GM23338 (cell line): ENCODE measurements around the gene DNAH17. TPM values are rescaled to one million over a fixed set of nuclear protein-coding genes. Genes with fewer than 3 reads are reported as not detected.
A peak's percentile ranks its signal among the peaks of the same experiment; 100 is the strongest.

Experiments
- ATAC-seq: fragments of 200-7000 bp; cut with Tn5 transposase; 3 replicates; pipeline ENCODE4 v1.9.1; 2020
- DNase-seq: peaks from one replicate; pipeline ENCODE4 v3.0.0-alpha.2; 2015; ENCODE audit warnings: low spot score
- H2AFZ ChIP-seq: fragments of 200-600 bp; sonication (generic); 2 replicates; pipeline ENCODE4 v1.8.0; 2016; ENCODE audit warnings: antibody characterized with exemption, mild to moderate bottlenecking, moderate library complexity
- H3F3A ChIP-seq: fragments of 200-600 bp; sonication (generic); replicated peaks from 2 replicates; pipeline ENCODE4 v1.8.0; 2017; ENCODE audit warnings: antibody characterized with exemption, mixed run types, low read depth
- H3K27ac ChIP-seq: fragments of 200-600 bp; sonication (generic); 2 replicates; pipeline ENCODE4 v1.6.1; 2016; ENCODE audit warnings: low read depth
- H3K27me3 ChIP-seq: fragments of 200-600 bp; sonication (generic); 2 replicates; pipeline ENCODE4 v1.8.0; 2016; ENCODE audit warnings: mild to moderate bottlenecking, mixed run types, moderate library complexity; ENCODE audit not compliant: insufficient read depth
- H3K36me3 ChIP-seq: fragments of 200-600 bp; sonication (generic); 2 replicates; pipeline ENCODE4 v1.8.0; 2016; ENCODE audit warnings: mild to moderate bottlenecking; ENCODE audit not compliant: insufficient read depth
- H3K4me1 ChIP-seq: fragments of 200-600 bp; sonication (generic); 2 replicates; pipeline ENCODE4 v1.8.0; 2016; ENCODE audit warnings: mild to moderate bottlenecking, moderate library complexity; ENCODE audit not compliant: insufficient read depth
- H3K4me2 ChIP-seq: fragments of 200-600 bp; sonication (generic); 2 replicates; pipeline ENCODE4 v1.7.1; 2017; ENCODE audit warnings: mixed run types
- H3K4me3 ChIP-seq: fragments of 200-600 bp; sonication (generic); 2 replicates; pipeline ENCODE4 v1.6.1; 2016; ENCODE audit warnings: mixed run types
- H3K79me2 ChIP-seq: fragments of 200-600 bp; sonication (generic); replicated peaks from 2 replicates; pipeline ENCODE4 v1.8.0; 2017; ENCODE audit warnings: mild to moderate bottlenecking; ENCODE audit not compliant: insufficient read depth
- H3K9me2 ChIP-seq: fragments of 200-600 bp; sonication (generic); 2 replicates; pipeline ENCODE4 v1.8.0; 2017; ENCODE audit not compliant: insufficient read depth
- H4K20me1 ChIP-seq: fragments of 200-600 bp; sonication (generic); replicated peaks from 2 replicates; pipeline ENCODE4 v1.8.0; 2017; ENCODE audit warnings: mild to moderate bottlenecking; ENCODE audit not compliant: insufficient read depth
- H3K27ac Mint-ChIP-seq: 2 replicates; pipeline ENCODE4 v1.8.0; 2020; ENCODE audit warnings: inconsistent platforms, mild to moderate bottlenecking, moderate library complexity, mixed read lengths
- H3K27me3 Mint-ChIP-seq: 3 replicates; pipeline ENCODE4 v1.8.0; 2022; ENCODE audit warnings: low read depth, mild to moderate bottlenecking, moderate library complexity, mixed read lengths, inconsistent platforms; ENCODE audit not compliant: insufficient read depth, poor library complexity
- H3K36me3 Mint-ChIP-seq: 3 replicates; pipeline ENCODE4 v1.8.0; 2021; ENCODE audit warnings: low read depth, mild to moderate bottlenecking, inconsistent platforms, moderate library complexity, mixed read lengths
- H3K4me1 Mint-ChIP-seq: 3 replicates; pipeline ENCODE4 v1.8.0; 2020; ENCODE audit warnings: mild to moderate bottlenecking, inconsistent platforms, mixed read lengths
- H3K4me3 Mint-ChIP-seq: 3 replicates; pipeline ENCODE4 v1.8.0; 2021; ENCODE audit warnings: moderate library complexity, mild to moderate bottlenecking, inconsistent platforms, mixed read lengths
- H3K9me3 Mint-ChIP-seq: 3 replicates; pipeline ENCODE4 v1.8.0; 2020; ENCODE audit warnings: moderate library complexity, mild to moderate bottlenecking, inconsistent platforms, mixed read lengths
- CREB1 ChIP-seq: fragments of 250-450 bp; sonication (Bioruptor Pico); IDR thresholded peaks from 2 replicates; pipeline ENCODE4 v1.5.0; 2020; ENCODE audit warnings: low read depth, mild to moderate bottlenecking, moderate library complexity
- EZH2phosphoT487 ChIP-seq: fragments of 200-600 bp; sonication (generic); IDR thresholded peaks from one replicate; pipeline ENCODE4 v1.8.1; 2018; ENCODE audit warnings: antibody characterized with exemption; ENCODE audit not compliant: unreplicated experiment
- NANOG ChIP-seq: IDR thresholded peaks from 2 replicates; pipeline ENCODE4 v1.6.1; 2016; ENCODE audit warnings: antibody characterized with exemption, borderline replicate concordance
- POLR2AphosphoS5 ChIP-seq: IDR thresholded peaks from 2 replicates; pipeline ENCODE4 v1.6.1; 2016; ENCODE audit warnings: antibody characterized with exemption, low read depth
- STAT1 ChIP-seq: IDR thresholded peaks from one replicate; pipeline ENCODE4 v1.6.1; 2016; ENCODE audit warnings: antibody characterized with exemption; ENCODE audit not compliant: unreplicated experiment
- ZNF114 ChIP-seq: fragments of 250-450 bp; sonication (Bioruptor Pico); IDR thresholded peaks from 2 replicates; pipeline ENCODE4 v1.5.0; 2020; ENCODE audit warnings: mild to moderate bottlenecking, moderate library complexity
- ZNF331 ChIP-seq: fragments of 250-450 bp; sonication (Bioruptor Pico); IDR thresholded peaks from 2 replicates; pipeline ENCODE4 v1.5.0; 2020; ENCODE audit warnings: low read depth, mild to moderate bottlenecking, moderate library complexity
- polyA plus RNA-seq: library from polyadenylated mRNA; unstranded; fragments of >200 nt; fragmentation: Nextera tagmentation; extraction: Ambion mirVana; gene quantifications from 2 replicates; pipeline ENCODE4 v1.2.1, GENCODE V29; 2016
- total RNA-seq: library from RNA; depleted of rRNA; stranded (reverse); fragments of >200 nt; shearing (Covaris generic); gene quantifications from 2 replicates; pipeline ENCODE4 v1.2.3, GENCODE V29; 2014
- TF ChIP-seq, protein P1 (sequence below): fragments of 250-450 bp; sonication (Bioruptor Pico); IDR thresholded peaks from 2 replicates; pipeline ENCODE4 v1.5.0; 2020; ENCODE audit warnings: mild to moderate bottlenecking, moderate library complexity
- TF ChIP-seq, protein P2 (sequence below): IDR thresholded peaks from 2 replicates; pipeline ENCODE4 v1.6.1; 2016; ENCODE audit warnings: antibody characterized with exemption

The DNAH17 gene
- total and polyA plus RNA-seq, 2 experiments from 2014 or later = 0.59 to 2.0 TPM

DNA sequence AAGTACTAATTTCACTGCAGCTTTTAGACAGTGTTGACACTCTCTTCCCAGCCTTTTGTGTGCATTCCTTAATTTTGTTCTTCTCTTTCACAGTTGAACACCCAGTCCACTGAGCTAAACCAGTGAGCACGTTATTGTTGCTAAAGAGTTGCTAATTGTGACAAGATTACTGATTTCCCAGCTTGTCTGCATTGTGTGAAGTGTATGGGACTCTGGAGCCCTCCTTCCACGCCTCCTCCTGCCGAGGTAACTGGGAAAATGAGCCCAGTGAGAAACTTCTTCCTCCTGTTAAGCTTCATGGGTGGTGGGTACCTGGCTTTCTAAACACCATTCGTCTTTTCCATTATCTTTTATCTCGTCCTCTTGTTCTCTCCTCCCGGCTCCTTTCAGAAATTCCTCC, 29.8 kb upstream of the DNAH17 start:
- peak overlapping the region; percentile 59; the same call in 1 of the 2 replicates for H2AFZ ChIP-seq
- ATAC-seq = peak; percentile 31; the same call in 2 of the 3 replicates

DNA sequence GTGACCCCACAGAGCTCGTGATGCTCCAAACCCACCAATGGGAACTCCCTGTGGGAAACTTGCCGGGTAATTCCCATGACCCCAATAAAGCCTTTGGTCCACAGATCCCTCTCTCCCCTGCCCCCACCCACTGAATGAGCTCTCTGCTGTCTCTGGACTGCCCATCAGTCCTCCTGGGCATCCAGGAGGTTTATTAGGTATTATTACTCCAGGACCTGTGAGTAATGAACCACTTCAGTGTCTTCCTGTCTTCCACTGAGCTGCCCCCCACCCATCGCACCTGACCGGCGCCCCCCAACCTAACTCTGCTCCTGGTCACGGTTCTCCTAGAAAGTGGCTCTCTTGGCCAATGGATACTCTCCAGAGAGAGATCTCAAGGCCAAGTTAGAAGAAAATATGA, 28.7 kb upstream of the DNAH17 start:
- ATAC-seq = no peak
- Mint-ChIP-seq H3K27me3 (peaks cover 16% of the 10 kb centered on the region), H3K4me1 (peaks cover 6% of the 10 kb centered on the region), H3K9me3 (no peaks in the 10 kb centered on the region), H3K36me3 (no peaks in the 10 kb centered on the region), H3K4me3 (no peak overlapping the region), H3K27ac (no peak overlapping the region)
- no peaks in the 10 kb centered on the region for H3K27me3 ChIP-seq
- no peaks in the 10 kb centered on the region for H3K79me2 ChIP-seq
- H3F3A ChIP-seq = no peaks in the 10 kb centered on the region
- H2AFZ ChIP-seq = no peak overlapping the region
- H3K27ac ChIP-seq = no peak overlapping the region
- H3K9me2 ChIP-seq = no peaks in the 10 kb centered on the region
- no peaks in the 10 kb centered on the region for H3K4me1 ChIP-seq
- H3K4me3 ChIP-seq = no peak overlapping the region
- no peaks in the 10 kb centered on the region for H4K20me1 ChIP-seq
- no peaks in the 10 kb centered on the region for H3K36me3 ChIP-seq
- no peak for DNase-seq
- H3K4me2 ChIP-seq = no peak overlapping the region
- TF ChIP-seq EZH2phosphoT487 = no peak
- TF ChIP-seq STAT1 = no peak
- TF ChIP-seq POLR2AphosphoS5 = no peak
- TF ChIP-seq, protein P1, sequence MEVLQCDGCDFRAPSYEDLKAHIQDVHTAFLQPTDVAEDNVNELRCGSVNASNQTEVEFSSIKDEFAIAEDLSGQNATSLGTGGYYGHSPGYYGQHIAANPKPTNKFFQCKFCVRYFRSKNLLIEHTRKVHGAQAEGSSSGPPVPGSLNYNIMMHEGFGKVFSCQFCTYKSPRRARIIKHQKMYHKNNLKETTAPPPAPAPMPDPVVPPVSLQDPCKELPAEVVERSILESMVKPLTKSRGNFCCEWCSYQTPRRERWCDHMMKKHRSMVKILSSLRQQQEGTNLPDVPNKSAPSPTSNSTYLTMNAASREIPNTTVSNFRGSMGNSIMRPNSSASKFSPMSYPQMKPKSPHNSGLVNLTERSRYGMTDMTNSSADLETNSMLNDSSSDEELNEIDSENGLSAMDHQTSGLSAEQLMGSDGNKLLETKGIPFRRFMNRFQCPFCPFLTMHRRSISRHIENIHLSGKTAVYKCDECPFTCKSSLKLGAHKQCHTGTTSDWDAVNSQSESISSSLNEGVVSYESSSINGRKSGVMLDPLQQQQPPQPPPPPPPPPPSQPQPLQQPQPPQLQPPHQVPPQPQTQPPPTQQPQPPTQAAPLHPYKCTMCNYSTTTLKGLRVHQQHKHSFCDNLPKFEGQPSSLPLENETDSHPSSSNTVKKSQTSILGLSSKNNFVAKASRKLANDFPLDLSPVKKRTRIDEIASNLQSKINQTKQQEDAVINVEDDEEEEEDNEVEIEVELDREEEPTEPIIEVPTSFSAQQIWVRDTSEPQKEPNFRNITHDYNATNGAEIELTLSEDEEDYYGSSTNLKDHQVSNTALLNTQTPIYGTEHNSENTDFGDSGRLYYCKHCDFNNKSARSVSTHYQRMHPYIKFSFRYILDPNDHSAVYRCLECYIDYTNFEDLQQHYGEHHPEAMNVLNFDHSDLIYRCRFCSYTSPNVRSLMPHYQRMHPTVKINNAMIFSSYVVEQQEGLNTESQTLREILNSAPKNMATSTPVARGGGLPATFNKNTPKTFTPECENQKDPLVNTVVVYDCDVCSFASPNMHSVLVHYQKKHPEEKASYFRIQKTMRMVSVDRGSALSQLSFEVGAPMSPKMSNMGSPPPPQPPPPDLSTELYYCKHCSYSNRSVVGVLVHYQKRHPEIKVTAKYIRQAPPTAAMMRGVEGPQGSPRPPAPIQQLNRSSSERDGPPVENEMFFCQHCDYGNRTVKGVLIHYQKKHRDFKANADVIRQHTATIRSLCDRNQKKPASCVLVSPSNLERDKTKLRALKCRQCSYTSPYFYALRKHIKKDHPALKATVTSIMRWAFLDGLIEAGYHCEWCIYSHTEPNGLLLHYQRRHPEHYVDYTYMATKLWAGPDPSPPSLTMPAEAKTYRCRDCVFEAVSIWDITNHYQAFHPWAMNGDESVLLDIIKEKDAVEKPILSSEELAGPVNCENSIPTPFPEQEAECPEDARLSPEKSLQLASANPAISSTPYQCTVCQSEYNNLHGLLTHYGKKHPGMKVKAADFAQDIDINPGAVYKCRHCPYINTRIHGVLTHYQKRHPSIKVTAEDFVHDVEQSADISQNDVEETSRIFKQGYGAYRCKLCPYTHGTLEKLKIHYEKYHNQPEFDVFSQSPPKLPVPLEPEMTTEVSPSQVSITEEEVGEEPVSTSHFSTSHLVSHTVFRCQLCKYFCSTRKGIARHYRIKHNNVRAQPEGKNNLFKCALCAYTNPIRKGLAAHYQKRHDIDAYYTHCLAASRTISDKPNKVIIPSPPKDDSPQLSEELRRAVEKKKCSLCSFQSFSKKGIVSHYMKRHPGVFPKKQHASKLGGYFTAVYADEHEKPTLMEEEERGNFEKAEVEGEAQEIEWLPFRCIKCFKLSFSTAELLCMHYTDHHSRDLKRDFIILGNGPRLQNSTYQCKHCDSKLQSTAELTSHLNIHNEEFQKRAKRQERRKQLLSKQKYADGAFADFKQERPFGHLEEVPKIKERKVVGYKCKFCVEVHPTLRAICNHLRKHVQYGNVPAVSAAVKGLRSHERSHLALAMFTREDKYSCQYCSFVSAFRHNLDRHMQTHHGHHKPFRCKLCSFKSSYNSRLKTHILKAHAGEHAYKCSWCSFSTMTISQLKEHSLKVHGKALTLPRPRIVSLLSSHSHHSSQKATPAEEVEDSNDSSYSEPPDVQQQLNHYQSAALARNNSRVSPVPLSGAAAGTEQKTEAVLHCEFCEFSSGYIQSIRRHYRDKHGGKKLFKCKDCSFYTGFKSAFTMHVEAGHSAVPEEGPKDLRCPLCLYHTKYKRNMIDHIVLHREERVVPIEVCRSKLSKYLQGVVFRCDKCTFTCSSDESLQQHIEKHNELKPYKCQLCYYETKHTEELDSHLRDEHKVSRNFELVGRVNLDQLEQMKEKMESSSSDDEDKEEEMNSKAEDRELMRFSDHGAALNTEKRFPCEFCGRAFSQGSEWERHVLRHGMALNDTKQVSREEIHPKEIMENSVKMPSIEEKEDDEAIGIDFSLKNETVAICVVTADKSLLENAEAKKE = no peak
- TF ChIP-seq NANOG = no peak
- no peak for TF ChIP-seq CREB1
- no peak for TF ChIP-seq ZNF331
- TF ChIP-seq, protein P2, sequence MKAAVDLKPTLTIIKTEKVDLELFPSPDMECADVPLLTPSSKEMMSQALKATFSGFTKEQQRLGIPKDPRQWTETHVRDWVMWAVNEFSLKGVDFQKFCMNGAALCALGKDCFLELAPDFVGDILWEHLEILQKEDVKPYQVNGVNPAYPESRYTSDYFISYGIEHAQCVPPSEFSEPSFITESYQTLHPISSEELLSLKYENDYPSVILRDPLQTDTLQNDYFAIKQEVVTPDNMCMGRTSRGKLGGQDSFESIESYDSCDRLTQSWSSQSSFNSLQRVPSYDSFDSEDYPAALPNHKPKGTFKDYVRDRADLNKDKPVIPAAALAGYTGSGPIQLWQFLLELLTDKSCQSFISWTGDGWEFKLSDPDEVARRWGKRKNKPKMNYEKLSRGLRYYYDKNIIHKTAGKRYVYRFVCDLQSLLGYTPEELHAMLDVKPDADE = no peak

More for the DNA sequence above, 29.8 kb upstream of the DNAH17 start:
- Mint-ChIP-seq H3K9me3 (no peaks in the 10 kb centered on the region), H3K27ac (no peak overlapping the region; the same call in 1 of the 2 replicates), H3K4me1 (peaks cover 15% of the 10 kb centered on the region), H3K36me3 (no peaks in the 10 kb centered on the region), H3K4me3 (no peak overlapping the region), H3K27me3 (peaks cover 17% of the 10 kb centered on the region)
- H3K27ac ChIP-seq = no peak overlapping the region
- H3K79me2 ChIP-seq = no peaks in the 10 kb centered on the region
- no peaks in the 10 kb centered on the region for H3K27me3 ChIP-seq
- H3K4me2 ChIP-seq = no peak overlapping the region
- no peaks in the 10 kb centered on the region for H3F3A ChIP-seq
- H3K4me1 ChIP-seq = no peaks in the 10 kb centered on the region
- no peaks in the 10 kb centered on the region for H4K20me1 ChIP-seq
- no peak overlapping the region for H3K4me3 ChIP-seq
- DNase-seq = no peak
- no peaks in the 10 kb centered on the region for H3K36me3 ChIP-seq
- TF ChIP-seq POLR2AphosphoS5 (no peak), CREB1 (no peak), ZNF331 (no peak), NANOG (no peak), STAT1 (no peak), ZNF114 (CRISPR knock-in tag) (no peak)
- TF ChIP-seq, protein P2 = no peak
- H3K9me2 ChIP-seq = no peaks in the 10 kb centered on the region
